Measurements from ENCODE around the gene SEZ6L.

The SEZ6L gene

DNA sequence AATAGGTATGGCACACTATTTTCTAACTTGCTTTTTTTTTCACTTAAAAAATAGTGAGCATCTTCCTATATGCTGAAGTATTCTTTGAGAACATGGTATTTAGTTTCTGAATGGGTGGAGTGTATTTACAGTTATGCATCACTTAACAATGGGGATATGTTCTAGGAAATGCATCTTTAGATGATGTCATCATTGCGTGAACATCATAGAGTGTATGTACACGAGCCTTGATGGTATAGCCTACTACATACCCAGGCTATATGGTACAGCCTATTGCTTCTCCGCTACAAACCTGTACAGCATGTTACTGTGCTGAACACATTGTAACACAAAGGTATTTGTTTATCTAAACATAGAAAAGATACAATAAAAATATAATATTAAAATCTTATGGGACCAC, 135.5 kb downstream of the SEZ6L start:
- Histone ChIP-seq H3K79me2 (ENCODE audit: insufficient read depth, low read length) (no peaks in the 10 kb centered on the region), H4K20me1 (ENCODE audit: insufficient read depth, low read length) (no peaks in the 10 kb centered on the region), H3K36me3 (ENCODE audit: insufficient read depth, low read length) (no peaks in the 10 kb centered on the region), H3K27ac (ENCODE audit: low read length) (no peak overlapping the region), H3K27me3 (ENCODE audit: insufficient read depth, low read length, poor library complexity) (peaks cover 11% of the 10 kb centered on the region), H3K9ac (ENCODE audit: low read depth, low read length) (no peak overlapping the region), H3K4me3 (ENCODE audit: low read depth in 1 of 2, low read length in 2 of 2) (no peak overlapping the region), H3K4me2 (ENCODE audit: insufficient read depth, low read length) (no peak overlapping the region), H3K4me1 (ENCODE audit: insufficient read depth, low read length) (no peaks in the 10 kb centered on the region), H2AFZ (ENCODE audit: low read depth, low read length) (no peak overlapping the region), H3K9me3 (ENCODE audit: insufficient read depth, low read length, severe bottlenecking) (no peaks in the 10 kb centered on the region)
- ATAC-seq (ENCODE audit: insufficient read depth, low read depth) (no peak), DNase-seq (no peak)
- TF ChIP-seq EZH2 (IDR thresholded peaks at IDR 0.05; ENCODE audit: borderline replicate concordance, low read depth, low read length, severe bottlenecking), result no peak
- no peak for TF ChIP-seq CTCF (IDR thresholded peaks at IDR 0.05; ENCODE audit: borderline replicate concordance, extremely low read depth, low read length, poor library complexity, severe bottlenecking)

- no peaks in the 10 kb centered on the region for H3K4me1 ChIP-seq (ENCODE audit: insufficient read depth, low read length)
- no peaks in the 10 kb centered on the region for H3K9me3 ChIP-seq (ENCODE audit: insufficient read depth, low read length, severe bottlenecking)
- H3K27ac ChIP-seq (ENCODE audit: low read length), result no peak overlapping the region
- no peak overlapping the region for H3K4me3 ChIP-seq (ENCODE audit: low read depth in 1 of 2, low read length in 2 of 2)
- no peak overlapping the region for H2AFZ ChIP-seq (ENCODE audit: low read depth, low read length)
- ATAC-seq (ENCODE audit: insufficient read depth, low read depth) (no peak), DNase-seq (no peak)
- no peaks in the 10 kb centered on the region for H4K20me1 ChIP-seq (ENCODE audit: insufficient read depth, low read length)
- peaks cover 4% of the 10 kb centered on the region for H3K27me3 ChIP-seq (ENCODE audit: insufficient read depth, low read length, poor library complexity)
- H3K4me2 ChIP-seq (ENCODE audit: insufficient read depth, low read length), result no peak overlapping the region
- no peak overlapping the region for H3K9ac ChIP-seq (ENCODE audit: low read depth, low read length)
- H3K79me2 ChIP-seq (ENCODE audit: insufficient read depth, low read length), result no peaks in the 10 kb centered on the region
- H3K36me3 ChIP-seq (ENCODE audit: insufficient read depth, low read length), result no peaks in the 10 kb centered on the region
- no peak for TF ChIP-seq CTCF (IDR thresholded peaks at IDR 0.05; ENCODE audit: borderline replicate concordance, extremely low read depth, low read length, poor library complexity, severe bottlenecking)
- TF ChIP-seq EZH2 (IDR thresholded peaks at IDR 0.05; ENCODE audit: borderline replicate concordance, low read depth, low read length, severe bottlenecking), result no peak
These were observed 139.2 kb downstream of the SEZ6L start for GRCh38 chr22:26308467-26308866.

DNA sequence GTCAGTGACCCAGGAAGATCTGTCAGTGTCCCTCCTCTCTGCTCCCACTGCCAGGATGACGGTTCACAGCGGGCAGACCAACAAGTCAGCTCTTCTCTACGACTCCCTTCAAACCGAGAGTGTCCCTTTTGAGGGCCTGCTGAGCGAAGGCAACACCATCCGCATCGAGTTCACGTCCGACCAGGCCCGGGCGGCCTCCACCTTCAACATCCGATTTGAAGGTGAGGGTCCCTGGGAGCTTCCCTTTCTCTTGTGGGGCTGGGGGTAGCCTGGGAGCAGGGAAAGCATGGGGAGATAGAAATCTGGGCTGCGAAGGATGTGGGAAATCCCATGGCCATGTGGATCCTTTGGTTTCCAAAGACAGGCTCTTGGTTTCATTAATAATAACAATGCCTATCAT, 141.4 kb downstream of the SEZ6L start:
- no peaks in the 10 kb centered on the region for H3K79me2 ChIP-seq (ENCODE audit: insufficient read depth, low read length)
- no peak for TF ChIP-seq EZH2 (IDR thresholded peaks at IDR 0.05; ENCODE audit: borderline replicate concordance, low read depth, low read length, severe bottlenecking)
- no peak for TF ChIP-seq CTCF (IDR thresholded peaks at IDR 0.05; ENCODE audit: borderline replicate concordance, extremely low read depth, low read length, poor library complexity, severe bottlenecking)

GRCh38 chr22:26313291-26313690, 144.0 kb downstream of the SEZ6L start:
- Histone ChIP-seq H4K20me1 (ENCODE audit: insufficient read depth, low read length) (no peaks in the 10 kb centered on the region), H3K79me2 (ENCODE audit: insufficient read depth, low read length) (no peaks in the 10 kb centered on the region), H3K4me1 (ENCODE audit: insufficient read depth, low read length) (no peaks in the 10 kb centered on the region), H3K9me3 (ENCODE audit: insufficient read depth, low read length, severe bottlenecking) (no peaks in the 10 kb centered on the region), H3K4me3 (ENCODE audit: low read depth in 1 of 2, low read length in 2 of 2) (no peak overlapping the region), H3K36me3 (ENCODE audit: insufficient read depth, low read length) (no peaks in the 10 kb centered on the region), H2AFZ (ENCODE audit: low read depth, low read length) (no peak overlapping the region), H3K4me2 (ENCODE audit: insufficient read depth, low read length) (no peak overlapping the region), H3K9ac (ENCODE audit: low read depth, low read length) (no peak overlapping the region), H3K27ac (ENCODE audit: low read length) (no peak overlapping the region), H3K27me3 (ENCODE audit: insufficient read depth, low read length, poor library complexity) (no peaks in the 10 kb centered on the region)
- no peak for ATAC-seq (ENCODE audit: insufficient read depth, low read depth)
- TF ChIP-seq CTCF (IDR thresholded peaks at IDR 0.05; ENCODE audit: borderline replicate concordance, extremely low read depth, low read length, poor library complexity, severe bottlenecking) (no peak), EZH2 (IDR thresholded peaks at IDR 0.05; ENCODE audit: borderline replicate concordance, low read depth, low read length, severe bottlenecking) (no peak)
- no peak for DNase-seq

More for the DNA sequence above, 141.4 kb downstream of the SEZ6L start:
- no peaks in the 10 kb centered on the region for H3K4me1 ChIP-seq (ENCODE audit: insufficient read depth, low read length)
- no peak overlapping the region for H3K9ac ChIP-seq (ENCODE audit: low read depth, low read length)
- H3K4me3 ChIP-seq (ENCODE audit: low read depth in 1 of 2, low read length in 2 of 2), result no peak overlapping the region
- H4K20me1 ChIP-seq (ENCODE audit: insufficient read depth, low read length), result no peaks in the 10 kb centered on the region
- no peak for DNase-seq
- H3K9me3 ChIP-seq (ENCODE audit: insufficient read depth, low read length, severe bottlenecking), result no peaks in the 10 kb centered on the region
- H2AFZ ChIP-seq (ENCODE audit: low read depth, low read length), result no peak overlapping the region
- H3K27ac ChIP-seq (ENCODE audit: low read length), result no peak overlapping the region
- no peak overlapping the region for H3K4me2 ChIP-seq (ENCODE audit: insufficient read depth, low read length)
- H3K36me3 ChIP-seq (ENCODE audit: insufficient read depth, low read length), result no peaks in the 10 kb centered on the region
- no peak for ATAC-seq (ENCODE audit: insufficient read depth, low read depth)
- peaks cover 4% of the 10 kb centered on the region for H3K27me3 ChIP-seq (ENCODE audit: insufficient read depth, low read length, poor library complexity)

All from DND-41 (cell line).